ENCODE results near the gene ZNF678.

- TF ChIP-seq POLR2A (IDR thresholded peaks at IDR 0.05) = no peak
- TF ChIP-seq CTCF (IDR thresholded peaks at IDR 0.05) = no peak
- no peak for TF ChIP-seq POLR2AphosphoS5 (IDR thresholded peaks at IDR 0.05)
Observed at GRCh38 chr1:227697321-227697864, 134.0 kb downstream of the ZNF678 start.
